HG03139 (cell line): ENCODE measurements around the gene EDIL3.

ENCODE experiments used
- ATAC-seq: cut with Tn5 transposase; IDR thresholded peaks from one replicate; pipeline ENCODE4 v1.9.1; 2021; ENCODE audit not compliant: unreplicated experiment

Gene EDIL3

GRCh38 chr5:84260939-84261338, 123.7 kb downstream of the EDIL3 start:
- ATAC-seq, result no peak

GRCh38 chr5:84260140-84260539, 124.5 kb downstream of the EDIL3 start:
- no peak for ATAC-seq

GRCh38 chr5:84259283-84260045, 125.2 kb downstream of the EDIL3 start:
- ATAC-seq, result no peak

GRCh38 chr5:84257061-84257460, 127.6 kb downstream of the EDIL3 start:
- no peak for ATAC-seq

GRCh38 chr5:84255315-84255714, 129.4 kb downstream of the EDIL3 start:
- no peak for ATAC-seq

- no peak for ATAC-seq
Observed at GRCh38 chr5:84253946-84254345, 130.7 kb downstream of the EDIL3 start.

- no peak for ATAC-seq
Observed at GRCh38 chr5:84251503-84251902, 133.2 kb downstream of the EDIL3 start.

GRCh38 chr5:84249918-84250630, 134.6 kb downstream of the EDIL3 start:
- no peak for ATAC-seq

- no peak for ATAC-seq
Observed at GRCh38 chr5:84248013-84248412, 136.7 kb downstream of the EDIL3 start.

GRCh38 chr5:84242286-84242685, 142.4 kb downstream of the EDIL3 start:
- ATAC-seq, result no peak

- no peak for ATAC-seq
Observed at GRCh38 chr5:84239494-84239893, 145.2 kb downstream of the EDIL3 start.

GRCh38 chr5:84237126-84237525, 147.6 kb downstream of the EDIL3 start:
- ATAC-seq, result no peak

- ATAC-seq, result no peak
Observed at GRCh38 chr5:84231433-84231832, 153.2 kb downstream of the EDIL3 start.

GRCh38 chr5:84229045-84229444, 155.6 kb downstream of the EDIL3 start:
- ATAC-seq, result no peak

- ATAC-seq, result no peak
Observed at GRCh38 chr5:84228266-84228665, 156.4 kb downstream of the EDIL3 start.

GRCh38 chr5:84227236-84227635, 157.4 kb downstream of the EDIL3 start:
- ATAC-seq, result no peak

GRCh38 chr5:84218546-84218945, 166.1 kb downstream of the EDIL3 start:
- ATAC-seq, result no peak

- no peak for ATAC-seq
Observed at GRCh38 chr5:84215521-84215920, 169.2 kb downstream of the EDIL3 start.

- ATAC-seq, result no peak
Observed at GRCh38 chr5:84213861-84214260, 170.8 kb downstream of the EDIL3 start.

GRCh38 chr5:84213212-84213611, 171.5 kb downstream of the EDIL3 start:
- no peak for ATAC-seq

- ATAC-seq, result no peak
Observed at GRCh38 chr5:84204772-84205171, 179.9 kb downstream of the EDIL3 start.

GRCh38 chr5:84202136-84202535, 182.5 kb downstream of the EDIL3 start:
- ATAC-seq, result no peak

- no peak for ATAC-seq
Observed at GRCh38 chr5:84197538-84197937, 187.1 kb downstream of the EDIL3 start.
